22Rv1 (cell line): ENCODE measurements around the gene CSNK2A2.

Experiments
- CTCF ChIP-seq: fragments of 450-650 bp; IDR thresholded peaks from 2 replicates; pipeline ENCODE4 v1.5.1; 2017; ENCODE audit warnings: mild to moderate bottlenecking
- ZFX ChIP-seq: fragments of 450-650 bp; IDR thresholded peaks from 2 replicates; pipeline ENCODE4 v1.6.1; 2017; ENCODE audit warnings: antibody characterized with exemption, borderline replicate concordance

GRCh38 chr16:58198022-58198683, at the start of gene CSNK2A2:
- TF ChIP-seq CTCF: peak; percentile 81
- no peak for TF ChIP-seq ZFX
